Spleen (tissue), 7 donors: ENCODE results near the gene PLA2G2D.

Experiments
- POLR2A ChIP-seq, 3 donors: fragments of 450-650 bp; IDR thresholded peaks; one replicate each; pipeline ENCODE4 v1.5.1; 2017; ENCODE audit warnings: antibody characterized with exemption in 3 of 3, mild to moderate bottlenecking in 1 of 3
- TF ChIP-seq, protein P1 (sequence below), 11 experiments: fragments of 200-600 bp in 7 of 11; fragments of 450-650 bp in 4 of 11; sonication (generic) in 4 of 11; IDR thresholded peaks in 8 of 11; conservative IDR thresholded peaks in 3 of 11; 1 replicate in 7 of 11; 2 replicates in 4 of 11; pipeline versions ENCODE4 v1.4.0 to v1.8.0; 2016 to 2021; ENCODE audit warnings: antibody characterized with exemption in 11 of 11, inconsistent platforms in 4 of 11, mild to moderate bottlenecking in 1 of 11
- donor health status: DM: no; HTN: no; CAD: no; lungs with moderate emphysema.
- donor health status: DM: no; HTN: no; CAD: no.
- donor health status: DM: no; HTN: no; CAD: no.

GRCh38 chr1:20075345-20075744, 44.0 kb downstream of the PLA2G2D start:
- TF ChIP-seq, protein P1, sequence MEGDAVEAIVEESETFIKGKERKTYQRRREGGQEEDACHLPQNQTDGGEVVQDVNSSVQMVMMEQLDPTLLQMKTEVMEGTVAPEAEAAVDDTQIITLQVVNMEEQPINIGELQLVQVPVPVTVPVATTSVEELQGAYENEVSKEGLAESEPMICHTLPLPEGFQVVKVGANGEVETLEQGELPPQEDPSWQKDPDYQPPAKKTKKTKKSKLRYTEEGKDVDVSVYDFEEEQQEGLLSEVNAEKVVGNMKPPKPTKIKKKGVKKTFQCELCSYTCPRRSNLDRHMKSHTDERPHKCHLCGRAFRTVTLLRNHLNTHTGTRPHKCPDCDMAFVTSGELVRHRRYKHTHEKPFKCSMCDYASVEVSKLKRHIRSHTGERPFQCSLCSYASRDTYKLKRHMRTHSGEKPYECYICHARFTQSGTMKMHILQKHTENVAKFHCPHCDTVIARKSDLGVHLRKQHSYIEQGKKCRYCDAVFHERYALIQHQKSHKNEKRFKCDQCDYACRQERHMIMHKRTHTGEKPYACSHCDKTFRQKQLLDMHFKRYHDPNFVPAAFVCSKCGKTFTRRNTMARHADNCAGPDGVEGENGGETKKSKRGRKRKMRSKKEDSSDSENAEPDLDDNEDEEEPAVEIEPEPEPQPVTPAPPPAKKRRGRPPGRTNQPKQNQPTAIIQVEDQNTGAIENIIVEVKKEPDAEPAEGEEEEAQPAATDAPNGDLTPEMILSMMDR (IDR thresholded peaks at IDR 0.05 in 8 of 11, conservative IDR thresholded peaks at IDR 0.05 in 3 of 11), result no peak
- TF ChIP-seq POLR2A (IDR thresholded peaks at IDR 0.05), result no peak
